ENCODE data around the gene HACD2. TPM values are rescaled to one million over a fixed set of nuclear protein-coding genes. Genes with fewer than 3 reads are reported as not detected.

HACD2 gene
- polyA plus RNA-seq, 3 donors, result 12.9 to 17.1 (median 15.1) TPM

- H3K4me1 Mint-ChIP-seq, result peaks cover 13% of the 10 kb centered on the region
- H3K27me3 Mint-ChIP-seq (ENCODE audit: low read depth in 3 of 3), result peaks cover 0 to 3% (median 0%) of the 10 kb centered on the region in 3 donors
- no peak overlapping the region for H3K4me3 Mint-ChIP-seq
- H3K9me3 ChIP-seq (replicated peaks in 1 of 2; ENCODE audit: control insufficient read depth in 1 of 2, insufficient read depth in 1 of 2, low read length in 2 of 2), result no peaks in the 10 kb centered on the region
- WGBS (ENCODE audit: insufficient coverage), result 65% methylated on average over 5 of the region's 6 CpGs
- H3K79me2 ChIP-seq (ENCODE audit: insufficient read depth, low read length), result no peaks in the 10 kb centered on the region
- peaks cover 0 to 6% of the 10 kb centered on the region in 2 donors for H3K36me3 Mint-ChIP-seq
- H3K9ac ChIP-seq (ENCODE audit: insufficient read depth, low read length, poor library complexity, severe bottlenecking), result no peak overlapping the region
- H2AFZ ChIP-seq (ENCODE audit: insufficient read depth, low read depth, low read length, poor library complexity, severe bottlenecking), result no peak overlapping the region
- TF ChIP-seq, protein P1, sequence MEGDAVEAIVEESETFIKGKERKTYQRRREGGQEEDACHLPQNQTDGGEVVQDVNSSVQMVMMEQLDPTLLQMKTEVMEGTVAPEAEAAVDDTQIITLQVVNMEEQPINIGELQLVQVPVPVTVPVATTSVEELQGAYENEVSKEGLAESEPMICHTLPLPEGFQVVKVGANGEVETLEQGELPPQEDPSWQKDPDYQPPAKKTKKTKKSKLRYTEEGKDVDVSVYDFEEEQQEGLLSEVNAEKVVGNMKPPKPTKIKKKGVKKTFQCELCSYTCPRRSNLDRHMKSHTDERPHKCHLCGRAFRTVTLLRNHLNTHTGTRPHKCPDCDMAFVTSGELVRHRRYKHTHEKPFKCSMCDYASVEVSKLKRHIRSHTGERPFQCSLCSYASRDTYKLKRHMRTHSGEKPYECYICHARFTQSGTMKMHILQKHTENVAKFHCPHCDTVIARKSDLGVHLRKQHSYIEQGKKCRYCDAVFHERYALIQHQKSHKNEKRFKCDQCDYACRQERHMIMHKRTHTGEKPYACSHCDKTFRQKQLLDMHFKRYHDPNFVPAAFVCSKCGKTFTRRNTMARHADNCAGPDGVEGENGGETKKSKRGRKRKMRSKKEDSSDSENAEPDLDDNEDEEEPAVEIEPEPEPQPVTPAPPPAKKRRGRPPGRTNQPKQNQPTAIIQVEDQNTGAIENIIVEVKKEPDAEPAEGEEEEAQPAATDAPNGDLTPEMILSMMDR (IDR thresholded peaks at IDR 0.05), result no peak
- DNase-seq, result no peak
- intact Hi-C loops (cut with micrococcal nuclease), result no loop called here
- H3K4me1 ChIP-seq (ENCODE audit: control insufficient read depth in 1 of 2, insufficient read depth in 2 of 2, low read length in 2 of 2), result peaks cover 4 to 9% of the 10 kb centered on the region in 2 donors
- no peak overlapping the region for H3K27ac ChIP-seq (ENCODE audit: low read depth in 1 of 2, low read length in 2 of 2)
- no peaks in the 10 kb centered on the region for H3K36me3 ChIP-seq (replicated peaks in 1 of 2; ENCODE audit: control insufficient read depth in 1 of 2, insufficient read depth in 2 of 2, low read length in 2 of 2)
- peak overlapping the region in 1 of 7 donors; percentile 2 for H3K27ac Mint-ChIP-seq
- no peak overlapping the region for H3K4me3 ChIP-seq (replicated peaks in 1 of 3; ENCODE audit: low read depth in 2 of 3, low read length in 3 of 3)
- peaks cover 0 to 5% (median 0%) of the 10 kb centered on the region in 7 donors for H3K9me3 Mint-ChIP-seq
- no peaks in the 10 kb centered on the region for H4K20me1 ChIP-seq (ENCODE audit: insufficient read depth, low read length)
- H3K27me3 ChIP-seq (ENCODE audit: control insufficient read depth in 2 of 2, insufficient read depth in 2 of 2, low read length in 2 of 2), result no peaks in the 10 kb centered on the region
- no peak overlapping the region for H3K4me2 ChIP-seq (replicated peaks; ENCODE audit: extremely low read depth, low read length, poor library complexity, severe bottlenecking)
Measured at GRCh38 chr3:123632161-123632655, 47.4 kb upstream of the HACD2 start.

DNA sequence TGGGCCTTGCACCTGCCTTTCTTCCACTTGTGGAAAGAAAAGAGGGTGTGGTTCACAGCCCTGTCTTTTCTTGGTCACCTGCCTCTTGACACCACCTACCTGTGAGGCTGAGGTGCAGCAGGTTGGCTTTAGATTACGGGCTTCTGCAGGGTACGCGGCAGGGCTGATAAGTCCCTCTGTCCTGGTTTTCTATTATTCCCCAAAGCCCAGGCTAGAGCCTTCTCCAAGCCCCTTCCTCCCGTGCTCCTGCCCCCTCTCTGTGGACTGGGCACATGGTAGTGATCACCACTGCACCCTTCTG is 44.8 kb upstream of the HACD2 start:
- H3K36me3 Mint-ChIP-seq, result peaks cover 0 to 6% of the 10 kb centered on the region in 2 donors
- intact Hi-C loops (cut with micrococcal nuclease), result no loop called here
- H3K9me3 ChIP-seq (replicated peaks in 1 of 2; ENCODE audit: control insufficient read depth in 1 of 2, insufficient read depth in 1 of 2, low read length in 2 of 2), result no peaks in the 10 kb centered on the region

More for the DNA sequence above, 44.8 kb upstream of the HACD2 start:
- H3K9me3 Mint-ChIP-seq, result peaks cover 0 to 5% (median 0%) of the 10 kb centered on the region in 7 donors
- H3K4me1 Mint-ChIP-seq, result peaks cover 10% of the 10 kb centered on the region
- Histone ChIP-seq H3K27me3 (ENCODE audit: control insufficient read depth in 2 of 2, insufficient read depth in 2 of 2, low read length in 2 of 2) (no peaks in the 10 kb centered on the region), H2AFZ (ENCODE audit: insufficient read depth, low read depth, low read length, poor library complexity, severe bottlenecking) (no peak overlapping the region), H3K79me2 (ENCODE audit: insufficient read depth, low read length) (no peaks in the 10 kb centered on the region), H4K20me1 (ENCODE audit: insufficient read depth, low read length) (no peaks in the 10 kb centered on the region), H3K4me3 (replicated peaks in 1 of 3; ENCODE audit: low read depth in 2 of 3, low read length in 3 of 3) (no peak overlapping the region), H3K27ac (ENCODE audit: low read depth in 1 of 2, low read length in 2 of 2) (no peak overlapping the region), H3K4me1 (ENCODE audit: control insufficient read depth in 1 of 2, insufficient read depth in 2 of 2, low read length in 2 of 2) (peaks cover 3 to 5% of the 10 kb centered on the region in 2 donors), H3K36me3 (replicated peaks in 1 of 2; ENCODE audit: control insufficient read depth in 1 of 2, insufficient read depth in 2 of 2, low read length in 2 of 2) (no peaks in the 10 kb centered on the region), H3K9ac (ENCODE audit: insufficient read depth, low read length, poor library complexity, severe bottlenecking) (no peak overlapping the region), H3K4me2 (replicated peaks; ENCODE audit: extremely low read depth, low read length, poor library complexity, severe bottlenecking) (no peak overlapping the region)
- TF ChIP-seq, protein P1 (IDR thresholded peaks at IDR 0.05), result no peak
- 100% methylated on average over 3 of the region's 4 CpGs for WGBS (ENCODE audit: insufficient coverage)
- H3K27me3 Mint-ChIP-seq (ENCODE audit: low read depth in 3 of 3), result peaks cover 0 to 4% (median 3%) of the 10 kb centered on the region in 3 donors
- no peak overlapping the region for H3K4me3 Mint-ChIP-seq
- no peak overlapping the region for H3K27ac Mint-ChIP-seq
- no peak for DNase-seq

Measured in CD14-positive monocyte (primary cell).